Ecto neural progenitor cell (in vitro differentiated cells): ENCODE results near the gene KCNMA1.

Source experiments
- DNase-seq: peaks from one replicate; pipeline ENCODE4 v3.0.0-alpha.2; 2018; ENCODE audit warnings: low spot score

Gene KCNMA1

GRCh38 chr10:77208684-77209256 lies 428.8 kb downstream of the KCNMA1 start:
- DNase-seq: no peak

- no peak for DNase-seq
Measured at GRCh38 chr10:77207828-77208185, 429.8 kb downstream of the KCNMA1 start.

GRCh38 chr10:77207182-77207827 lies 430.3 kb downstream of the KCNMA1 start:
- DNase-seq: no peak

- DNase-seq: no peak
Measured at GRCh38 chr10:77205135-77205534, 432.5 kb downstream of the KCNMA1 start.

GRCh38 chr10:77204171-77204570 lies 433.4 kb downstream of the KCNMA1 start:
- DNase-seq: no peak

GRCh38 chr10:77202857-77203256 lies 434.8 kb downstream of the KCNMA1 start:
- no peak for DNase-seq

- no peak for DNase-seq
Measured at GRCh38 chr10:77201135-77202106, 436.2 kb downstream of the KCNMA1 start.

GRCh38 chr10:77197544-77197943 lies 440.1 kb downstream of the KCNMA1 start:
- no peak for DNase-seq

GRCh38 chr10:77196614-77197013 lies 441.0 kb downstream of the KCNMA1 start:
- DNase-seq: no peak

- DNase-seq: no peak
Measured at GRCh38 chr10:77195101-77195500, 442.5 kb downstream of the KCNMA1 start.

- DNase-seq: no peak
Measured at GRCh38 chr10:77193001-77193400, 444.6 kb downstream of the KCNMA1 start.

GRCh38 chr10:77192402-77192801 lies 445.2 kb downstream of the KCNMA1 start:
- DNase-seq: no peak

- no peak for DNase-seq
Measured at GRCh38 chr10:77191324-77192049, 446.1 kb downstream of the KCNMA1 start.

- DNase-seq: no peak
Measured at GRCh38 chr10:77190291-77190690, 447.3 kb downstream of the KCNMA1 start.

- DNase-seq: no peak
Measured at GRCh38 chr10:77189520-77189919, 448.1 kb downstream of the KCNMA1 start.

- no peak for DNase-seq
Measured at GRCh38 chr10:77189075-77189474, 448.5 kb downstream of the KCNMA1 start.

GRCh38 chr10:77188521-77188920 lies 449.1 kb downstream of the KCNMA1 start:
- DNase-seq: no peak

GRCh38 chr10:77188000-77188395 lies 449.6 kb downstream of the KCNMA1 start:
- DNase-seq: no peak

GRCh38 chr10:77187376-77187999 lies 450.1 kb downstream of the KCNMA1 start:
- DNase-seq: no peak

- no peak for DNase-seq
Measured at GRCh38 chr10:77186936-77187335, 450.7 kb downstream of the KCNMA1 start.

- DNase-seq: no peak
Measured at GRCh38 chr10:77185696-77186095, 451.9 kb downstream of the KCNMA1 start.

GRCh38 chr10:77182803-77183202 lies 454.8 kb downstream of the KCNMA1 start:
- DNase-seq: no peak
